GM23248 (cell line): ENCODE data around the gene POU2AF2.
"Not testable (repeated sequence)": the region's sequence is repeated elsewhere in the genome, so short reads cannot be mapped to it uniquely, and the experiment has no call there.

Experiments used
- EZH2 ChIP-seq: fragments of 200-600 bp; sonication (generic); IDR thresholded peaks from 2 replicates; pipeline ENCODE4 v1.6.1; 2018; ENCODE audit warnings: antibody characterized with exemption, mild to moderate bottlenecking; ENCODE audit not compliant: insufficient read depth, poor library complexity, severe bottlenecking
- EZH2phosphoT487 ChIP-seq: fragments of 200-600 bp; sonication (generic); IDR thresholded peaks from 2 replicates; pipeline ENCODE4 v1.6.1; 2018; ENCODE audit warnings: antibody characterized with exemption, moderate library complexity, mild to moderate bottlenecking, low read depth; ENCODE audit not compliant: insufficient read depth

DNA sequence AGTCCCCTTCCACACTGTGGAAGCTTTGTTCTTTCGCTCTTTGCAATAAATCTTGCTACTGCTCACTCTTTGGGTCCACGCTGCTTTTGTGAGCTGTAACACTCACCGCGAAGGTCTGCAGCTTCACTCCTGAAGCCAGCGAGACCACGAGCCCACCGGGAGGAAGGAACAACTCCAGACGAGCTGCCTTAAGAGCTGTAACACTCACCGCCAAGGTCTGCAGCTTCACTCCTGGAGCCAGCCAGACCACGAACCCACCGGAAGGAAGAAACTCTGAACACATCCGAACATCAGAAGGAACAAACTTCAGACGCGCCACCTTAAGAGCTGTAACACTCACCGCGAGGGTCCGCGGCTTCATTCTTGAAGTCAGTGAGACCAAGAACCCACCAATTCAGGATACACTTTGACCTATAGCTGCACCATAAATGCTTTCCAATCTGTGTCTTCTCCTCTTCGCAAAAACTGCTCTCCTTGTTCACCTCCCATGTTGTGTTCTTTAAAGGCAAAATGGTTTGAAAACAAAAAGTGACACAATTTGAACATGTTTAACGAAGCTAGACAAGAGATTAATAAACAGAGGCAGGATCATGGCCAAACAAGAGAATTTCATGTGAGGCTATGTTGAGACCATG, 22.6 kb upstream of the POU2AF2 start:
- not testable (repeated sequence) for TF ChIP-seq EZH2phosphoT487, EZH2
